Left lobe of liver (tissue), 2 donors: ENCODE measurements around the gene FER. TPM values are rescaled to one million over a fixed set of nuclear protein-coding genes. Genes with fewer than 3 reads are reported as not detected.
"Not testable (repeated sequence)": the region's sequence is repeated elsewhere in the genome, so short reads cannot be mapped to it uniquely, and the experiment has no call there.

Experiments used
- ATAC-seq: fragments of 200-7000 bp; cut with Tn5 transposase; one replicate; pipeline ENCODE4 v1.9.1; 2020; ENCODE audit warnings: mild to moderate bottlenecking, moderate library complexity
- DNase-seq: peaks from one replicate; pipeline ENCODE4 v3.0.0-alpha.2; 2020; ENCODE audit warnings: low spot score
- total RNA-seq: library from RNA; stranded (reverse); gene quantifications from one replicate; pipeline ENCODE4 v1.2.1, GENCODE V29; 2021
- donor health status: DM: no; HTN: no; CAD: no; lungs with moderate emphysema.
- donor health status: DM: no; HTN: yes; CAD: no.

Gene FER
- total RNA-seq, 1 donor from 2014 or later = 3.7 TPM

- no peak for ATAC-seq
- no peak for DNase-seq
Measured at GRCh38 chr5:108743846-108744245, 3.9 kb upstream of the FER start.

GRCh38 chr5:108747111-108747773 is 455 bp upstream of the FER start:
- DNase-seq = no peak
- no peak for ATAC-seq

GRCh38 chr5:108748401-108749127 is 867 bp downstream of the FER start:
- ATAC-seq (peak; percentile 95), DNase-seq (peak; percentile 99)

- DNase-seq = no peak
- ATAC-seq = peak; percentile 50
Measured at GRCh38 chr5:108749128-108749861, 1.6 kb downstream of the FER start.

- ATAC-seq (no peak), DNase-seq (no peak)
Measured at GRCh38 chr5:108753331-108753730, 5.6 kb downstream of the FER start.

GRCh38 chr5:108753877-108754276 is 6.2 kb downstream of the FER start:
- DNase-seq (no peak), ATAC-seq (no peak)

GRCh38 chr5:108760512-108760911 is 12.8 kb downstream of the FER start:
- no peak for ATAC-seq
- no peak for DNase-seq

GRCh38 chr5:108762660-108763059 is 15.0 kb downstream of the FER start:
- DNase-seq (no peak), ATAC-seq (no peak)

- DNase-seq (no peak), ATAC-seq (no peak)
Measured at GRCh38 chr5:108763222-108763916, 15.7 kb downstream of the FER start.

- ATAC-seq (no peak), DNase-seq (no peak)
Measured at GRCh38 chr5:108765647-108766046, 17.9 kb downstream of the FER start.

- DNase-seq, ATAC-seq: not testable (repeated sequence)
Measured at GRCh38 chr5:108766916-108767315, 19.2 kb downstream of the FER start.

GRCh38 chr5:108769352-108769751 is 21.7 kb downstream of the FER start:
- DNase-seq = no peak
- ATAC-seq = no peak

- ATAC-seq (no peak), DNase-seq (no peak)
Measured at GRCh38 chr5:108772626-108773025, 24.9 kb downstream of the FER start.

- DNase-seq = no peak
- no peak for ATAC-seq
Measured at GRCh38 chr5:108773330-108773729, 25.6 kb downstream of the FER start.

- ATAC-seq, DNase-seq: not testable (repeated sequence)
Measured at GRCh38 chr5:108774079-108774478, 26.4 kb downstream of the FER start.

- not testable (repeated sequence) for DNase-seq, ATAC-seq
Measured at GRCh38 chr5:108777582-108777981, 29.9 kb downstream of the FER start.

GRCh38 chr5:108784577-108784976 is 36.9 kb downstream of the FER start:
- not testable (repeated sequence) for ATAC-seq

GRCh38 chr5:108786806-108787483 is 39.2 kb downstream of the FER start:
- ATAC-seq = no peak
- no peak for DNase-seq

More at GRCh38 chr5:108784577-108784976, 36.9 kb downstream of the FER start:
- DNase-seq = not testable (repeated sequence)

- DNase-seq (peak; percentile 80), ATAC-seq (peak; percentile 99)
Measured at GRCh38 chr5:108788142-108788541, 40.4 kb downstream of the FER start.

GRCh38 chr5:108793207-108793606 is 45.5 kb downstream of the FER start:
- DNase-seq = no peak
- no peak for ATAC-seq
